HL-60 (cell line): ENCODE data around the gene ALK.

ENCODE experiments used
- DNase-seq, 2 experiments: peaks; one replicate each; pipeline ENCODE4 v3.0.0-alpha.2; 2010 to 2020; ENCODE audit warnings: low read depth in 1 of 2, low spot score in 1 of 2
- H3K27ac ChIP-seq: fragments of 250-450 bp; sonication (Bioruptor Pico); replicated peaks from 2 replicates; pipeline ENCODE4 v1.5.1; 2020; ENCODE audit warnings: mild to moderate bottlenecking, moderate library complexity
- H3K27me3 ChIP-seq: fragments of 250-450 bp; sonication (Bioruptor Pico); 2 replicates; pipeline ENCODE4 v1.5.1; 2021; ENCODE audit warnings: mild to moderate bottlenecking, moderate library complexity; ENCODE audit not compliant: insufficient read depth, poor library complexity, severe bottlenecking
- H3K4me3 ChIP-seq: replicated peaks from 2 replicates; pipeline ENCODE4 v1.5.1; 2011; ENCODE audit warnings: mild to moderate bottlenecking, control low read depth, low read length; ENCODE audit not compliant: insufficient read depth
- CTCF ChIP-seq: IDR thresholded peaks from one replicate; pipeline ENCODE4 v1.5.1; 2011; ENCODE audit warnings: low read length, control low read depth, inconsistent platforms; ENCODE audit not compliant: insufficient read depth
- GABPA ChIP-seq: IDR thresholded peaks from 2 replicates; pipeline ENCODE4 v1.6.1; 2012; ENCODE audit warnings: low read depth
- POLR2AphosphoS5 ChIP-seq: IDR thresholded peaks from 2 replicates; pipeline ENCODE4 v1.6.1; 2012; ENCODE audit warnings: low read depth
- REST ChIP-seq: IDR thresholded peaks from 2 replicates; pipeline ENCODE4 v1.6.1; 2012; ENCODE audit warnings: low read depth; ENCODE audit not compliant: insufficient replicate concordance
- SPI1 ChIP-seq: IDR thresholded peaks from 2 replicates; pipeline ENCODE4 v1.6.1; 2012; ENCODE audit warnings: low read depth, mild to moderate bottlenecking, borderline replicate concordance

ALK gene

DNA sequence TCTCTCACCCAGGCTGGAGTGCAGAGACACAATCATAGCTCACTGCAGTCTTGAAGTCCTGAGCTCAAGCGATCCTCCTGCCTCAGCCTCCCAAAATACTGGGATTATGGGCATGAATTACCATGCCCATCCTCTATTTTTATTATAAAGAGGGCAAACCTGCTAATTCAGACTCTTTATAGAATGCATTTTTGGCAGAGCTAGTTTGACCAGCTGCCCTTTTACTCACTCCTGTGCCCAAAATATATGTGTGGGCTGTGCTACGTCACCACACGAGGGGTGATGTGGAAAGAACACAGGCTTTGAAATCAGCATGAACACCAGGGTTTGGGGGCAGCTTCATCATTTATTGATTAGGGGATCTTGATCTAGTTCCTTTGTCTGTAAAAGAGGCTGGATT lies 668.4 kb downstream of the ALK start:
- TF ChIP-seq CTCF (no peak), GABPA (no peak), SPI1 (no peak), REST (no peak), POLR2AphosphoS5 (no peak)
- Histone ChIP-seq H3K27me3 (no peaks in the 10 kb centered on the region), H3K4me3 (no peak overlapping the region), H3K27ac (no peak overlapping the region)
- no peak for DNase-seq

DNA sequence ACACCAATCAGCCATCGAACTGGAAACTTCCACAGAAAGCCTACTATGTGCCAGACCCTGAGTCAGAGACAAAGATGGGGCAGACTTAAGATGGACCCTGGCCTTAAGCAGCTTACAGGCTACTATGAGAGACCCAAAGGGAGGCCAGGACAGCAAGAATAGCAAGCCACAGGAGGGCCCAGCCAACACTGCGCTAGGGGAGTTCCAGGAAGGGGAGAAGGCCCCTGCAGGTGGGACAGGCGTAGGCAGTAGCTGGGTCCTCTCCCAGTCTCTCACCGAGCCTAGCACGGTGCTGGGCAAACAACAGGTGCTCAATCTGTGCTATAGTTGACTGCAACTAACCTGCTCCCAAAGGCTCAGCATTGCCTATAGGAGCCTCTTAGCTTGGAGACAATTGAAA lies 670.0 kb downstream of the ALK start:
- no peak for TF ChIP-seq CTCF
- no peak for TF ChIP-seq POLR2AphosphoS5
- Histone ChIP-seq H3K4me3 (no peak overlapping the region), H3K27me3 (no peaks in the 10 kb centered on the region), H3K27ac (no peak overlapping the region)
- no peak for DNase-seq

GRCh38 chr2:29250977-29251376 lies 670.4 kb downstream of the ALK start:
- H3K27me3 ChIP-seq = no peaks in the 10 kb centered on the region
- H3K27ac ChIP-seq = no peak overlapping the region
- DNase-seq = no peak
- TF ChIP-seq REST (no peak), POLR2AphosphoS5 (no peak), SPI1 (no peak), GABPA (no peak), CTCF (no peak)
- no peak overlapping the region for H3K4me3 ChIP-seq

DNA sequence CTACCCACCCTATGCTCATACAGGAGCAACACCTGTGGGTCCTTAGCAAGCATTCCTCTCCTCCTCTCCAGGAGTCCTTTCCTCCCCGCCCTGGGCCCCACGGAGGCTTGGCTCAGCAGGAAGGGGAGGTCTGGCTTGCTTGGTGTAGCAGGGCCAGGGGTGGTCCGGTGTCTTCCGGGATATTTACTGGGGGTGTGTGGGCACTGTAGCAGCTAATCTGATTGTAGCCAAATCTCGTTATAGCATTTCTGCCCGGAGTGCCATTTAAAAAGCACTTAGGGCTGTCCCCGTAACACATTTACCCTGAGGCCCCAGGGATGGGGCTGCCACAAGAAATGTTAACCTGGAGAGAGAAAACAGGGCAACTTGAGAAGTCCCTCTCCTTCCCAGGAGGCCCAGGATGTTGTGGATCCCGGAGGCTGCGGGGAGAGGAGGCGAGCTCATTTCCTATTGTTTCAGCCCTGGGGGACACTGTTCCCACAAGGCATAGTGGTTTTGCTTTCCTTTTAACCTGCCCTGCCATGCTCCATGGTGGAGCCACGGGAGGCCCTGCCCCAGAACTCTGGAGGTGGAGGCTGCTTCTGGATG lies 671.6 kb downstream of the ALK start:
- DNase-seq = no peak
- no peak overlapping the region for H3K4me3 ChIP-seq
- no peaks in the 10 kb centered on the region for H3K27me3 ChIP-seq
- no peak for TF ChIP-seq SPI1
- no peak for TF ChIP-seq REST
- TF ChIP-seq CTCF = no peak
- no peak for TF ChIP-seq GABPA
- TF ChIP-seq POLR2AphosphoS5 = no peak
- H3K27ac ChIP-seq = no peak overlapping the region
